K562 (cell line): ENCODE measurements around the gene CASKIN1. TPM values are rescaled to one million over a fixed set of nuclear protein-coding genes. Genes with fewer than 3 reads are reported as not detected.

ENCODE experiments used
- ATAC-seq: fragments of 200-7000 bp; cut with Tn5 transposase; 3 replicates; pipeline ENCODE4 v1.9.1; 2020; ENCODE audit warnings: moderate library complexity
- BruUV-seq: library from RNA; stranded (reverse); fragments of 400-500 nt; replicated peaks from 2 replicates; lab custom pipeline; 2021; lab: Mats Ljungman, UMichigan
- CTCF ChIA-PET: fragments of 300-600 bp; formaldehyde crosslinking; extraction: SDS; loops from one replicate; lab custom pipeline; 2021; ENCODE audit warnings: low intra/inter-chr PET ratio; lab: Yijun Ruan, JAX
- POLR2A ChIA-PET: fragments of 300-600, 350-650 bp; sonication (Branson Sonifier 250); formaldehyde crosslinking; extraction: SDS; loops from one replicate; lab custom pipeline; 2021; ENCODE audit warnings: antibody characterized with exemption, inconsistent platforms; lab: Yijun Ruan, JAX
- DNase-seq, 4 experiments: peaks; one replicate each; pipeline versions ENCODE4 v3.0.0 to v3.0.0-alpha.2; 2011 to 2018; ENCODE audit warnings: low spot score in 3 of 4, mixed read lengths in 3 of 4; ENCODE audit errors: extremely low read depth in 1 of 4
- FAIRE-seq: peaks from 2 replicates; lab custom pipeline; 2011; peaks lifted over from hg19 to GRCh38; lab: Jason Lieb, UNC
- H2AFZ ChIP-seq: 2 replicates; pipeline ENCODE4 v1.6.0; 2011; ENCODE audit warnings: low read depth, low read length, control low read depth, inconsistent platforms
- H3K27ac ChIP-seq: fragments of 200-600 bp; 3 replicates; pipeline ENCODE4 v1.8.0; 2011; ENCODE audit warnings: low read depth, mild to moderate bottlenecking, control low read depth, inconsistent platforms, low read length, moderate library complexity, mixed read lengths; ENCODE audit errors: extremely low read depth
- H3K27me3 ChIP-seq, 2 experiments: fragments of 300-600 bp in 1 of 2; 2 replicates in 1 of 2; 3 replicates in 1 of 2; pipeline versions ENCODE4 v1.6.0 to v1.8.0; 2011; ENCODE audit warnings: inconsistent platforms in 2 of 2, low read length in 2 of 2, mild to moderate bottlenecking in 1 of 2, mixed read lengths in 1 of 2, moderate library complexity in 1 of 2; ENCODE audit not compliant: control insufficient read depth in 2 of 2, insufficient read depth in 2 of 2
- H3K36me3 ChIP-seq: fragments of 300-600 bp; 3 replicates; pipeline ENCODE4 v1.8.0; 2011; ENCODE audit warnings: mild to moderate bottlenecking, low read length, inconsistent platforms; ENCODE audit not compliant: control insufficient read depth, insufficient read depth
- H3K4me1 ChIP-seq, 2 experiments: fragments of 200-600 bp in 1 of 2; replicated peaks in 1 of 2; 2 replicates in 1 of 2; 3 replicates in 1 of 2; pipeline versions ENCODE4 v1.5.1 to v1.8.0; 2011; ENCODE audit warnings: inconsistent platforms in 2 of 2, low read length in 2 of 2, mild to moderate bottlenecking in 1 of 2, mixed read lengths in 1 of 2, moderate library complexity in 1 of 2; ENCODE audit not compliant: control insufficient read depth in 2 of 2, insufficient read depth in 2 of 2
- H3K4me2 ChIP-seq: 2 replicates; pipeline ENCODE4 v1.6.1; 2011; ENCODE audit warnings: low read length, control low read depth, inconsistent platforms, mixed read lengths; ENCODE audit not compliant: insufficient read depth
- H3K4me3 ChIP-seq: fragments of 200-600 bp; sonication (generic), shearing (Covaris generic); 2 replicates; pipeline ENCODE4 v1.5.1; 2016; ENCODE audit warnings: control low read depth, inconsistent platforms
- H3K79me2 ChIP-seq: fragments of 200-600 bp; 3 replicates; pipeline ENCODE4 v1.8.0; 2011; ENCODE audit warnings: low read length, inconsistent platforms; ENCODE audit not compliant: control insufficient read depth, insufficient read depth
- H3K9ac ChIP-seq, 2 experiments: 2 replicates each; pipeline versions ENCODE4 v1.6.0 to v1.6.1; 2011; ENCODE audit warnings: low read depth in 2 of 2, low read length in 2 of 2, control low read depth in 1 of 2, inconsistent platforms in 1 of 2, mild to moderate bottlenecking in 1 of 2, mixed read lengths in 1 of 2; ENCODE audit not compliant: insufficient read depth in 1 of 2
- H3K9me1 ChIP-seq: one replicate; pipeline ENCODE4 v1.6.0; 2011; ENCODE audit warnings: inconsistent platforms, mild to moderate bottlenecking, low read length, moderate library complexity; ENCODE audit not compliant: control insufficient read depth, insufficient read depth
- H3K9me3 ChIP-seq: replicated peaks from 2 replicates; pipeline ENCODE4 v1.5.1; 2011; ENCODE audit warnings: low read depth, low read length, inconsistent platforms; ENCODE audit not compliant: control insufficient read depth, insufficient read depth
- H4K20me1 ChIP-seq: replicated peaks from 2 replicates; pipeline ENCODE4 v1.6.1; 2011; ENCODE audit warnings: low read length, inconsistent platforms, mixed read lengths; ENCODE audit not compliant: control insufficient read depth, insufficient read depth
- BHLHE40 ChIP-seq: IDR thresholded peaks from 2 replicates; pipeline ENCODE4 v1.6.1; 2011; ENCODE audit warnings: low read length, improper control_type of control experiment
- DACH1 ChIP-seq: fragments of 450-650 bp; IDR thresholded peaks from 2 replicates; pipeline ENCODE4 v1.6.1; 2018; ENCODE audit not compliant: partially characterized antibody
- DLX4 ChIP-seq: fragments of 250-450 bp; sonication (Bioruptor Pico); IDR thresholded peaks from 2 replicates; pipeline ENCODE4 v1.6.1; 2021; ENCODE audit warnings: mild to moderate bottlenecking
- GABPA ChIP-seq: fragments of 200-800 bp; sonication (Bioruptor generic); conservative IDR thresholded peaks from 2 replicates; pipeline ENCODE4 v1.6.1; 2016; ENCODE audit warnings: low read depth, missing genetic modification characterization, missing compliant biosample characterization
- KHSRP ChIP-seq: fragments of 450-650 bp; IDR thresholded peaks from 2 replicates; pipeline ENCODE4 v1.6.1; 2017
- NCOA4 ChIP-seq: fragments of 450-650 bp; IDR thresholded peaks from 2 replicates; pipeline ENCODE4 v1.6.1; 2018; ENCODE audit warnings: mild to moderate bottlenecking; ENCODE audit not compliant: partially characterized antibody
- PHB2 ChIP-seq: fragments of 450-650 bp; IDR thresholded peaks from 2 replicates; pipeline ENCODE4 v1.6.1; 2017; ENCODE audit warnings: low read depth
- SRF ChIP-seq, 2 experiments: fragments of 250-450, 450-650 bp in 1 of 2; sonication (Bioruptor Pico) in 1 of 2; sonication (generic) in 1 of 2; formaldehyde crosslinking; IDR thresholded peaks; 2 replicates each; pipeline versions ENCODE4 v1.5.0 to v1.5.1; 2020 to 2022; ENCODE audit warnings: mild to moderate bottlenecking in 1 of 2, missing genetic modification reagents in 1 of 2
- TAF9B ChIP-seq: fragments of 450-650 bp; IDR thresholded peaks from 2 replicates; pipeline ENCODE4 v1.6.1; 2018; ENCODE audit warnings: mild to moderate bottlenecking; ENCODE audit not compliant: partially characterized antibody
- THRAP3 ChIP-seq: fragments of 450-650 bp; IDR thresholded peaks from 2 replicates; pipeline ENCODE4 v1.6.1; 2016; ENCODE audit warnings: mild to moderate bottlenecking, inconsistent platforms, borderline replicate concordance
- WGBS: fragments of 100-300 bp; shearing (Covaris generic); methylation state at CpG from one replicate; pipeline ENCODE4 v1.1.6; 2016; ENCODE audit warnings: low coverage, mixed read lengths; ENCODE audit not compliant: insufficient coverage; ENCODE audit errors: missing lambda C conversion rate; 5-methylcytosine and 5-hydroxymethylcytosine counted together
- in situ Hi-C: fragments of 300-500 bp; cut with MboI; formaldehyde crosslinking; loops from 4 replicates; pipeline ENCODE4 v1.15.0; 2018; ENCODE audit warnings: inconsistent platforms, mixed read lengths
- intact Hi-C: fragments of 100-400 bp; cut with micrococcal nuclease; formaldehyde crosslinking; loops from 2 replicates; pipeline ENCODE4 v1.14.2; 2022
- polyA plus RNA-seq, 8 experiments: library from polyadenylated mRNA; depleted of rRNA in 4 of 8; stranded (reverse) in 5 of 8; unstranded in 3 of 8; fragments of >200 nt; fragmentation: Nextera tagmentation in 2 of 8; fragmentation: Illumina TruSeq in 1 of 8; extraction: Ambion mirVana in 2 of 8; extraction: Trizol in 1 of 8; gene quantifications; 2 replicates each; pipeline versions ENCODE4 v1.2.1 to v1.2.3, GENCODE V29; 2011 to 2014; ENCODE audit warnings: inconsistent platforms in 1 of 8, missing spikeins in 1 of 8
- total RNA-seq, 7 experiments: library from RNA; depleted of rRNA in 6 of 7; stranded (reverse); fragments of >200 nt in 6 of 7; fragmentation: Illumina TruSeq in 2 of 7; extraction: Trizol in 2 of 7; gene quantifications; 2 replicates each; pipeline versions ENCODE4 v1.2.1 to v1.2.3, GENCODE V29; 2011 to 2021; ENCODE audit warnings: low replicate concordance in 1 of 7
- TF ChIP-seq, protein P1 (sequence below): sonication (generic); formaldehyde crosslinking; IDR thresholded peaks from 2 replicates; pipeline ENCODE4 v1.8.0; 2023; ENCODE audit warnings: mild to moderate bottlenecking, missing genetic modification reagents
- TF ChIP-seq, protein P2 (sequence below): fragments of 450-650 bp; IDR thresholded peaks from 2 replicates; pipeline ENCODE4 v1.6.1; 2017; ENCODE audit warnings: antibody characterized with exemption
- TF ChIP-seq, protein P3 (sequence below): sonication (generic); formaldehyde crosslinking; IDR thresholded peaks from 2 replicates; pipeline ENCODE4 v1.8.0; 2022; ENCODE audit warnings: mild to moderate bottlenecking, missing genetic modification reagents
- TF ChIP-seq, protein P4 (sequence below): fragments of 450-650 bp; formaldehyde crosslinking; conservative IDR thresholded peaks from 2 replicates; pipeline ENCODE4 v1.4.0; 2022; ENCODE audit warnings: mild to moderate bottlenecking, missing genetic modification characterization

CASKIN1 gene
- total and polyA plus RNA-seq, 9 of the 15 experiments (the other 6 are each of a cell fraction or from before 2014, with no cell fraction given) = 0.15 to 4.5 (median 1.5) TPM; not detected in 2

DNA sequence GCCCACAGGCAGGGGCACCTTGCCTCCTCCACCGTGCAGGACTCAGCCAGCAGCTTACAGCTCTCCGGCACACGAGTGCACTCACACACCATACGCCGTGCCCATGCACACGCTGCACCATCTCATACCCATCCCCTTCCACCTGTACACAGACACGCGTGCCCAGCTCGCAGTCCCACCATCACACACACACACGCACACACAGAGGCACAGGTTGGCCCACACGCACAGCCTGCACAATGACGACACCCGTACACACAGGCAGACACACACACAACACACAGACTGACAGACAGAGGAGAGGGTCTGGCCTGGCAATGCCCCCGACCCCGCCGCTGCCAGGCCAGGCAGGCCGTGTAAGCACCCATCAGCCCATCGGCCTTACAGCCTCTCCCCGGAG lies 12.1 kb downstream of the CASKIN1 start:
- Histone ChIP-seq H3K9me3 (no peaks in the 10 kb centered on the region), H3K27ac (no peak overlapping the region), H3K4me2 (no peak overlapping the region), H3K9ac (0 out of 4 replicates have a peak overlapping the region, but pooled peaks of 1 of the 2 experiments have one; percentile 56), H4K20me1 (no peaks in the 10 kb centered on the region), H3K36me3 (no peaks in the 10 kb centered on the region), H2AFZ (no peak overlapping the region), H3K79me2 (no peaks in the 10 kb centered on the region), H3K27me3 (no peaks in the 10 kb centered on the region), H3K4me3 (no peak overlapping the region), H3K4me1 (peaks cover 2 to 88% of the 10 kb centered on the region in 2 experiments; a peak in 3 of 5 replicates), H3K9me1 (no peaks in the 10 kb centered on the region)
- FAIRE-seq = no peak
- ATAC-seq = no peak
- POLR2A ChIA-PET = interaction anchor here (0.7 to 1.9 kb wide), 4 partner anchors 9 to 71 kb away, joined by 4 to 6 read pairs (median 6); partner anchors contain the start of gene TRAF7
- 69% methylated on average over 19 of the region's 19 CpGs for WGBS
- CTCF ChIA-PET = no interaction called here
- intact Hi-C loops = no loop called here
- in situ Hi-C loops = no loop called here
- no peak for DNase-seq
- BruUV-seq = no TSS peak
- TF ChIP-seq NCOA4 (no peak), DLX4 (CRISPR knock-in tag) (no peak), GABPA (tag) (no peak), THRAP3 (no peak), PHB2 (no peak), BHLHE40 (no peak), SRF (CRISPR knock-in tag; IDR thresholded peaks at IDR 0.05) (no peak), KHSRP (no peak), TAF9B (no peak), DACH1 (no peak)
- TF ChIP-seq, protein P1, sequence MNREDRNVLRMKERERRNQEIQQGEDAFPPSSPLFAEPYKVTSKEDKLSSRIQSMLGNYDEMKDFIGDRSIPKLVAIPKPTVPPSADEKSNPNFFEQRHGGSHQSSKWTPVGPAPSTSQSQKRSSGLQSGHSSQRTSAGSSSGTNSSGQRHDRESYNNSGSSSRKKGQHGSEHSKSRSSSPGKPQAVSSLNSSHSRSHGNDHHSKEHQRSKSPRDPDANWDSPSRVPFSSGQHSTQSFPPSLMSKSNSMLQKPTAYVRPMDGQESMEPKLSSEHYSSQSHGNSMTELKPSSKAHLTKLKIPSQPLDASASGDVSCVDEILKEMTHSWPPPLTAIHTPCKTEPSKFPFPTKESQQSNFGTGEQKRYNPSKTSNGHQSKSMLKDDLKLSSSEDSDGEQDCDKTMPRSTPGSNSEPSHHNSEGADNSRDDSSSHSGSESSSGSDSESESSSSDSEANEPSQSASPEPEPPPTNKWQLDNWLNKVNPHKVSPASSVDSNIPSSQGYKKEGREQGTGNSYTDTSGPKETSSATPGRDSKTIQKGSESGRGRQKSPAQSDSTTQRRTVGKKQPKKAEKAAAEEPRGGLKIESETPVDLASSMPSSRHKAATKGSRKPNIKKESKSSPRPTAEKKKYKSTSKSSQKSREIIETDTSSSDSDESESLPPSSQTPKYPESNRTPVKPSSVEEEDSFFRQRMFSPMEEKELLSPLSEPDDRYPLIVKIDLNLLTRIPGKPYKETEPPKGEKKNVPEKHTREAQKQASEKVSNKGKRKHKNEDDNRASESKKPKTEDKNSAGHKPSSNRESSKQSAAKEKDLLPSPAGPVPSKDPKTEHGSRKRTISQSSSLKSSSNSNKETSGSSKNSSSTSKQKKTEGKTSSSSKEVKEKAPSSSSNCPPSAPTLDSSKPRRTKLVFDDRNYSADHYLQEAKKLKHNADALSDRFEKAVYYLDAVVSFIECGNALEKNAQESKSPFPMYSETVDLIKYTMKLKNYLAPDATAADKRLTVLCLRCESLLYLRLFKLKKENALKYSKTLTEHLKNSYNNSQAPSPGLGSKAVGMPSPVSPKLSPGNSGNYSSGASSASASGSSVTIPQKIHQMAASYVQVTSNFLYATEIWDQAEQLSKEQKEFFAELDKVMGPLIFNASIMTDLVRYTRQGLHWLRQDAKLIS (CRISPR knock-in tag) = no peak
- TF ChIP-seq, protein P2, sequence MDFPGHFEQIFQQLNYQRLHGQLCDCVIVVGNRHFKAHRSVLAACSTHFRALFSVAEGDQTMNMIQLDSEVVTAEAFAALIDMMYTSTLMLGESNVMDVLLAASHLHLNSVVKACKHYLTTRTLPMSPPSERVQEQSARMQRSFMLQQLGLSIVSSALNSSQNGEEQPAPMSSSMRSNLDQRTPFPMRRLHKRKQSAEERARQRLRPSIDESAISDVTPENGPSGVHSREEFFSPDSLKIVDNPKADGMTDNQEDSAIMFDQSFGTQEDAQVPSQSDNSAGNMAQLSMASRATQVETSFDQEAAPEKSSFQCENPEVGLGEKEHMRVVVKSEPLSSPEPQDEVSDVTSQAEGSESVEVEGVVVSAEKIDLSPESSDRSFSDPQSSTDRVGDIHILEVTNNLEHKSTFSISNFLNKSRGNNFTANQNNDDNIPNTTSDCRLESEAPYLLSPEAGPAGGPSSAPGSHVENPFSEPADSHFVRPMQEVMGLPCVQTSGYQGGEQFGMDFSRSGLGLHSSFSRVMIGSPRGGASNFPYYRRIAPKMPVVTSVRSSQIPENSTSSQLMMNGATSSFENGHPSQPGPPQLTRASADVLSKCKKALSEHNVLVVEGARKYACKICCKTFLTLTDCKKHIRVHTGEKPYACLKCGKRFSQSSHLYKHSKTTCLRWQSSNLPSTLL = no peak
- TF ChIP-seq, protein P3, sequence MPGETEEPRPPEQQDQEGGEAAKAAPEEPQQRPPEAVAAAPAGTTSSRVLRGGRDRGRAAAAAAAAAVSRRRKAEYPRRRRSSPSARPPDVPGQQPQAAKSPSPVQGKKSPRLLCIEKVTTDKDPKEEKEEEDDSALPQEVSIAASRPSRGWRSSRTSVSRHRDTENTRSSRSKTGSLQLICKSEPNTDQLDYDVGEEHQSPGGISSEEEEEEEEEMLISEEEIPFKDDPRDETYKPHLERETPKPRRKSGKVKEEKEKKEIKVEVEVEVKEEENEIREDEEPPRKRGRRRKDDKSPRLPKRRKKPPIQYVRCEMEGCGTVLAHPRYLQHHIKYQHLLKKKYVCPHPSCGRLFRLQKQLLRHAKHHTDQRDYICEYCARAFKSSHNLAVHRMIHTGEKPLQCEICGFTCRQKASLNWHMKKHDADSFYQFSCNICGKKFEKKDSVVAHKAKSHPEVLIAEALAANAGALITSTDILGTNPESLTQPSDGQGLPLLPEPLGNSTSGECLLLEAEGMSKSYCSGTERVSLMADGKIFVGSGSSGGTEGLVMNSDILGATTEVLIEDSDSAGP (CRISPR knock-in tag) = no peak
- TF ChIP-seq, protein P4, sequence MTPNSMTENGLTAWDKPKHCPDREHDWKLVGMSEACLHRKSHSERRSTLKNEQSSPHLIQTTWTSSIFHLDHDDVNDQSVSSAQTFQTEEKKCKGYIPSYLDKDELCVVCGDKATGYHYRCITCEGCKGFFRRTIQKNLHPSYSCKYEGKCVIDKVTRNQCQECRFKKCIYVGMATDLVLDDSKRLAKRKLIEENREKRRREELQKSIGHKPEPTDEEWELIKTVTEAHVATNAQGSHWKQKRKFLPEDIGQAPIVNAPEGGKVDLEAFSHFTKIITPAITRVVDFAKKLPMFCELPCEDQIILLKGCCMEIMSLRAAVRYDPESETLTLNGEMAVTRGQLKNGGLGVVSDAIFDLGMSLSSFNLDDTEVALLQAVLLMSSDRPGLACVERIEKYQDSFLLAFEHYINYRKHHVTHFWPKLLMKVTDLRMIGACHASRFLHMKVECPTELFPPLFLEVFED (CRISPR knock-in tag) = no peak
